Stimulated activated CD8-positive, alpha-beta memory T cell treated with anti-CD3 and anti-CD28 coated beads, Interleukin-4, amount 100 ng/mL, for 48 hours (primary cell): ENCODE measurements around the gene BAIAP2L2.

ENCODE experiments used
- DNase-seq: peaks from one replicate; pipeline ENCODE4 v3.0.0-alpha.2; 2020

BAIAP2L2 gene

DNA sequence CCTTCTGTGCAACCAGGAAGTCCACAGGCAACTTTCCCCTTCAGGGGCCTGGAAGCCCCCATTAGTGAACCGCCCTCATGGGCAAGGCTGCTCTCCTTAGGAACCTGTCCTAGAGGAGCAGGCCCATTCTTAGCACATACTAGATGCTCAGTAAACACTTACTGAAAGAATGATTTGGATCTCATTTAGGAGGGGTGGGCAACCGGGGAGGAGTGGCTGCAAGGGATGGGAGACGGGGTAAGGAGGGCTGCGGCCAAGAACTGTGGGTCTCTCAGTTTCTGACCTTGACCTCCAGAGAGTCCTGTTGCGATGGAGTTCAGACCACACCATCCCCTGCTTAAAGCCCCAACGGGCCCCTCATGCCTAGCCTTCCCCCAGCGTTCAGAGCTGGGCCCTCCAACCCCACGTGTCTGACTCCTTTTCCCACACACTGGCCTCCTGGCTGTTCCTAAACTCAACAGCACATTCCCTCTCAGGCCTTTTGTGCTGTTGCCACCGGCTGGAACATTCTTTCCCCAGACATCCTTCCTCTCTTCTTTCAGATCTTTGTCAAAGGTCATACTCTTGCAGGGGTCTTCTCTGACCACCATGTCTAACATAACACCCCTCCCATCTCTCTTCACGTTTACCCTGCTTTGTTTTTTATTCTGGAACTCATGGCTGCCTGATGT, 74.0 kb downstream of the BAIAP2L2 start:
- DNase-seq: no peak

DNA sequence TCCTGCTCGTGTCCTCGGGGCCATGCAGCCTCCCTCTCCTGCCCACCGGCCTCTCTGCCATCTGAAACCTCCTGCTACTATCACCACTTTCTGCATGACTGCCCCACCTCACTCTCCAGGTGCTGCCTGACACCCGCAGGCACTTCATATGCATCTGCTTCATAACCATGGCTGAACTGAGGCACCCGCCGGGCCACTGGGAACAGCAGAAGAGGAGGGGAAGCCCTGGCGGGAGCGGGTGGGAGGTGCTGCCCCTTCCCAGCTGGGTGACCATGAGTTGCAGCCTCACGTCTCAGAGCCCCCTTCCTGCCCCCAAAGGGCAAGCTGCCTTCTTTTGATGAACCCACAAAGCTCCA, 75.0 kb downstream of the BAIAP2L2 start:
- DNase-seq: no peak
